HG03175 (cell line): ENCODE data around the gene RIN3.

Source experiments
- ATAC-seq: cut with Tn5 transposase; IDR thresholded peaks from one replicate; pipeline ENCODE4 v1.9.1; 2021; ENCODE audit warnings: mild to moderate bottlenecking, moderate library complexity; ENCODE audit not compliant: unreplicated experiment

Gene RIN3

GRCh38 chr14:92683041-92683440, 169.5 kb downstream of the RIN3 start:
- ATAC-seq, result no peak

GRCh38 chr14:92684801-92685560, 171.4 kb downstream of the RIN3 start:
- no peak for ATAC-seq

DNA sequence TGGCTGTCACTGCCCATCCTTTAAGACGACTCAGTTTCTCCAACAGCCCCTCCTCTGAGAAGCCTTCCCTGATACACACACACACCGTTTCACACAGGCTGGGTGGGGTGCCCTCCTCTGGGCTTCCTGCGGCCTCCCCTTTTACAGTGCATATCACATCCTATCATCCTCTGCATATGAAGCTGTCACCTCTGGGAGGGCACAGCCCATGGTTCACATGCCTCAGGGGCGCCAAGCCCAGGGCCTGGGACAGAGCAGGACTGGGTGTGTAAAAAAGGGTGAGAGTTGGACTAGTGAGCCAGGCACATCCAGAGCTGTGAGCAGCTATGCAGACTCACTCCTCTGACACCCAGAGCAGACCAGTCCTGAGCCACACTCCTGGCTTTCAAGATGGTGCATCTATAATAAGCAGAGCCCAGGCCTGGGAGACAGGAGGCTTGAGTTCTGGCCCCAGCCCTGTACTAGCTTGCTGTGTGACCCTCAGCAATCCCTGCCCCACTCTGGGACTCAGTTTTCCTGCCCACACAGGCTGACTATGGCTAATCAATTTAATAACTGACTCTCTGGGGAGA, 172.3 kb downstream of the RIN3 start:
- ATAC-seq, result no peak

GRCh38 chr14:92686411-92686899, 172.9 kb downstream of the RIN3 start:
- no peak for ATAC-seq

- ATAC-seq, result peak; percentile 72
These were observed 173.4 kb downstream of the RIN3 start for GRCh38 chr14:92686900-92687427.

GRCh38 chr14:92687681-92688433, 174.3 kb downstream of the RIN3 start:
- ATAC-seq, result no peak

DNA sequence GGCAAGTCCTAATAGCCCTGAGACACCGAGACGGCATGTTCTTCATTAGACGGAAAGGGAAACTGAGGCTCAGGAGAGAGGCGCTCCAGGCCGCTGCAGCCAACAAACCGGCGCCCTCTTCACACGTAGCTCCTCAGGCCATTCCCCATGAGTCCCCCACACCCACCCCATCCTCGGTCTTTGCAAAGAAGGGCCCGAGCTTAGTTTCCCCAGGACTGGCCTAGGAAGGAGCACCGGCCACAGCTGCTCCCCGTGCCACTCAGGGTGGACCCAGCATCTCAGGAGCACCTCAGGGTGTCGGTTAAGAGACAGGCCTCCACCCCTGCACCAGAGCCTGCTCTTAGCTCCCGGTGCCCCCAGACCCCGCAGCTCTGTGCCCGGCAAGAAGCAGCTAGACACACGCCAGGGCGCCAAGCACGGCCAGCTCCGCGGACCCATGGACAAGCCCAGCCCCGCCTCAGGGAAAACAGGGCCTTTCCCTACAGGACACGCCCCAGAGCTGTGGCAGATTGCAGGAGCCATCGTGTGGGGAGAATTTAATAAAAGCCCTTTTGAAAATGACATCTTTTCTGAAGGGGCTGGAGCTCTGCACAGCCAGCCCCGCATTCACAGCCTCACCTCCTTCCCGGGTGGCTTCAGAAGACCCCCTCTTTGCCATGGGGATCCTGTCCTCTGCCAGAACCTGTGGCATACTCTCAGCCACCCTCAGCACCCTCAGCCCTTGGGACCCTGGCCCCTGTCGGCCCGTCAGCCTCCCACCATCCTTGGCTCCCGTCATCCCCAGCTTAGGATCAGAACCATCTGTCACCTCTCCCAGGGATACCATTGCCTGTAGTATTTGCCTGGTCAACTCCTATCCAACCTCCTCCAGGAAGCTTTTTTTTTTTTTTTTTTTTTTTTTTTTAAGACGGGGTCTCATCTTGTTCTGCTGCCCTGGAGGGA, 175.1 kb downstream of the RIN3 start:
- no peak for ATAC-seq

GRCh38 chr14:92690171-92691011, 176.8 kb downstream of the RIN3 start:
- no peak for ATAC-seq

- ATAC-seq, result no peak
These were observed 179.2 kb downstream of the RIN3 start for GRCh38 chr14:92692822-92693226.

- no peak for ATAC-seq
These were observed 180.6 kb downstream of the RIN3 start for GRCh38 chr14:92693998-92694795.

DNA sequence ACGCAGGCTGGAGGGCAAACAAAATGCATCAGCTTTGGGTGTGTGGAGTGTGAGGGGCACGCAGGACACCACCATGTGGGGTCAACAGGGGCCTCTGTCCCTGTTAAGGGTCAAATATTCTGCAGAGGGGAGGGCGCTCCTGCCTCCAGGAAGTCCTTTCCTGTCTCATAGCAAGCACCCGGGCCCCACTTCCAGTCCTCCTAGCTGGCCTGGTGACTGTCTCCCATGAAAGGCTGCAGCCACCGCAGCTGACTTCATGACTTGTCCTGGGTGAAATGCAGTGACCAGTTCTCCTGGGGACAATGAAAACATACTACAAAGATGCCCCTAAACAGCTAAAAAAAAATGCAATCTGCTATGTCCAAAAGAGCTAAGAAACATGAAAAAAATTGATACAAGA, 181.2 kb downstream of the RIN3 start:
- no peak for ATAC-seq

DNA sequence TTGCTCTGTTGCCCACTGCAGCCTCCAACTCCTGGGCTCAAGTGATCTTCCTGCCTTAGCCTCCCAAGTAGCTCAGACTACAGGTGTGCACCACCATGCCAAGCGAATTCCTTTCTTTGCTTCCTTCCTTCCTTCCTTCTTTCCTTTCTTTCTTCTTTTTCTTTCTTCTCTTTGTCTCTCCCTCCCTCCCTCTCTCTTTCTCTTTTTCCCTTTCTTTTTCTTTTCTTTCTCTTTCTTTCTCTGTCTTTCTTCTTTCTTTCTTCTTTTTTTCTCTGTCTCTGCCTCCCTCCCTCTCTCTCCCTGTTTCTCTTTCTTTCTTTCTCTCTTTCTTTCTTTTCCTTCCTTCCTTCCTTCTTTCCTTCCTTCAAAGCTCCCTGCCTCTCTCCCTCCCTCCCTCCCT, 182.0 kb downstream of the RIN3 start:
- ATAC-seq, result no peak

DNA sequence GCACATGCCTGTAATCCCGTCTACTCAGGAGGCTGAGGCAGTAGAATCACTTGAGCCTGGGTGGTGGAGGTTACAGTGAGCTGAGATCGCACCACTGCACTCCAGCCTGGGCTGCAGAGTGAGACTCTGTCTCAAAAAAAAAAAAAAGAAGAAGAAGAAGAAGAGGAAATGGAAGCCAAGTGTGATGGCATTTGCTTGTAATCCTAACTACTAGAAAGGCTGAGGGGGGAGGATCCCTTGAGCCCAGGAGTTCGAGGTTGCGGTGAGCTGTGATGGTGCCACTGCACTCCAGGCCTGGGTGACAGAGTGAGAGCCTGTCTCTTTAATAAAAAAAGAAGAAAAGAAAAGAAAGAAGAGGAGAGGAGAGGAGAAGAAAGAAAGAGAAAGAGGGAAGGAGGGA, 182.8 kb downstream of the RIN3 start:
- ATAC-seq, result no peak

- ATAC-seq, result no peak
These were observed 184.8 kb downstream of the RIN3 start for GRCh38 chr14:92698393-92698792.

- no peak for ATAC-seq
These were observed 188.2 kb downstream of the RIN3 start for GRCh38 chr14:92701826-92702225.

DNA sequence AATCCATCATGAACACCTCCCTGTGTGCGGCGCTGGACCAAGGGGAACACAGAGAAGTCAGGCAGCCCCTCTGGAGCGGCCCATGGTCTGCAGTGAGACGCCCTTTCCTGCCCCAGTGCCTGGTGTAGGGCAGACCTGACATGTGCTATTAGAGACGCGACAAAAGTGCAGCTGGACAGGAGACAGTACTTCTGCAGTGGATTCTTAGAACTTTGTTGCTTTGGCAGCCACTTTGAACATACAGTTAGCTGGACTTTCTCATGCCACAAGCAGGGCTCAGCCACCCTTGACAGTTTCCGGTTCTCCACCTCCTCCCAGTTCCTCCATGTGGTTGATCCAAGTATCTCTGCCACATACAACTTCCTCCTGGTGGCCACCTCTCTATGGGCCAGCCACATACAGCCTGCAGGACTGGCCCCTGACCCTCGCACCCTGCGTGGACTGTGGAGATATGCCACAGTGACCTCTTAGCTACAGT, 188.9 kb downstream of the RIN3 start:
- no peak for ATAC-seq

GRCh38 chr14:92703516-92703915, 189.9 kb downstream of the RIN3 start:
- ATAC-seq, result no peak

GRCh38 chr14:92704036-92704804, 190.6 kb downstream of the RIN3 start:
- peak; percentile 98 for ATAC-seq
